Upper lobe of left lung (tissue), 4 donors: Measurements from ENCODE around the gene KCNJ1.

Experiments used
- CTCF ChIP-seq, 6 experiments: fragments of 450-650 bp in 4 of 6; fragments of 200-600 bp in 2 of 6; sonication (generic) in 2 of 6; IDR thresholded peaks; one replicate each; pipeline ENCODE4 v1.5.1; 2016 to 2019; ENCODE audit warnings: antibody characterized with exemption in 6 of 6
- EP300 ChIP-seq, 4 donors: sonication (generic); formaldehyde crosslinking; IDR thresholded peaks; one replicate each; pipeline ENCODE4 v1.5.1; 2017; ENCODE audit warnings: antibody characterized with exemption in 4 of 4, control low read depth in 2 of 4
- POLR2A ChIP-seq, 4 donors: fragments of 450-650 bp; IDR thresholded peaks; one replicate each; pipeline ENCODE4 v1.5.1; 2016 to 2017; ENCODE audit warnings: antibody characterized with exemption in 4 of 4, mild to moderate bottlenecking in 2 of 4
- POLR2AphosphoS5 ChIP-seq, 2 donors: sonication (generic); formaldehyde crosslinking; IDR thresholded peaks; one replicate each; pipeline ENCODE4 v1.5.1; 2017; ENCODE audit warnings: antibody characterized with exemption in 2 of 2

GRCh38 chr11:128796270-128796669, 70.8 kb downstream of the KCNJ1 start:
- no peak for TF ChIP-seq EP300 (IDR thresholded peaks at IDR 0.05)
- no peak for TF ChIP-seq CTCF (IDR thresholded peaks at IDR 0.05)
- no peak for TF ChIP-seq POLR2AphosphoS5 (IDR thresholded peaks at IDR 0.05)
- TF ChIP-seq POLR2A (IDR thresholded peaks at IDR 0.05): no peak
